Suprapubic skin (tissue), 3 donors: Measurements from ENCODE around the gene COL23A1.

ENCODE experiments used
- CTCF ChIP-seq, 2 donors: fragments of 200-600 bp in 1 of 2; fragments of 450-650 bp in 1 of 2; sonication (generic) in 1 of 2; IDR thresholded peaks; one replicate each; pipeline ENCODE4 v1.5.1; 2016 to 2019; ENCODE audit warnings: antibody characterized with exemption in 2 of 2, mild to moderate bottlenecking in 1 of 2, moderate library complexity in 1 of 2
- EP300 ChIP-seq: sonication (generic); formaldehyde crosslinking; IDR thresholded peaks from one replicate; pipeline ENCODE4 v1.6.1; 2017; ENCODE audit warnings: antibody characterized with exemption
- POLR2A ChIP-seq, 2 donors: fragments of 450-650 bp; IDR thresholded peaks; one replicate each; pipeline ENCODE4 v1.6.1; 2017; ENCODE audit warnings: antibody characterized with exemption in 2 of 2, mild to moderate bottlenecking in 2 of 2, moderate library complexity in 2 of 2

DNA sequence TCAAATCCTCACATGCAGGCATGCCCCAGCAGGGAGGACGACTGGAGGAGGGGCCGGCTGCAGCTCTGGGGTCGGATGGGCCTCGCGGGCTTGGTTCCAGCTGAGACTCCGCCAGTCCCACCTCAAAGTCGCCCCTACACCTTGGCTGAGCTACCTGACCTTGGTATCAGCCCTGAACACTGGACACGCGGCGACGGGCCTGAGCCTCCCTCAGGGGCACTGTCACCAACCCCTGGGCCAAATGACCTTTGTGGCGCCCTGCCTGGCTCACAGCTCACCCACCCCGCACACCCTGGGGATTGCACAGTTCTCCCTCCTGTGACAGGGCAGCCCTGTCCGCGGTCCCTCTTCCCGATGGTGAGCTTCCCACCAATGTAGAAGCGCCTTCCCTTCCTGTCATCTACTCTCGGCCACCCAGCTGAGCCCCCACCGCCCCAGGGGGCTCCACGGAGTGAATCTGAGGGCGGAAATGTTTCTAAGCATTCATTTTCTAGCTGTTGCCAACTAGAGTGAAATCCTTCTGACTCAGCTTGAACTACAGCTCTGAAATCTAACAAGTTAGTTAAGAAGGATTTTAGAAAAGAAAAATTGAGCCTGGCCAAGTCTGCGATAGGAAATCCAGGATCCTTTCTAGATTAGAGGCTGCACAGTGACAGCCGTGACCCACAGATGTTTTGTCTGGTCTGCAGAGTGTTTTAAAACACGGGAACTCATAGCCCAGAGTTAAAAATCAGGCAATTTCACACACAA is 218.7 kb downstream of the COL23A1 start:
- TF ChIP-seq CTCF (IDR thresholded peaks at IDR 0.05) (no peak), POLR2A (IDR thresholded peaks at IDR 0.05) (no peak), EP300 (no peak)
